Stimulated activated CD8-positive, alpha-beta memory T cell treated with anti-CD3 and anti-CD28 coated beads, Interleukin-4, amount 100 ng/mL, for 1 hour (primary cell): ENCODE measurements around the gene VGF.
"Not testable (repeated sequence)": the region's sequence is repeated elsewhere in the genome, so short reads cannot be mapped to it uniquely, and the experiment has no call there.

ENCODE experiments used
- DNase-seq, 2 donors: peaks; one replicate each; pipeline ENCODE4 v3.0.0-alpha.2; 2020; ENCODE audit warnings: low read depth in 2 of 2, low spot score in 1 of 2

VGF gene

DNA sequence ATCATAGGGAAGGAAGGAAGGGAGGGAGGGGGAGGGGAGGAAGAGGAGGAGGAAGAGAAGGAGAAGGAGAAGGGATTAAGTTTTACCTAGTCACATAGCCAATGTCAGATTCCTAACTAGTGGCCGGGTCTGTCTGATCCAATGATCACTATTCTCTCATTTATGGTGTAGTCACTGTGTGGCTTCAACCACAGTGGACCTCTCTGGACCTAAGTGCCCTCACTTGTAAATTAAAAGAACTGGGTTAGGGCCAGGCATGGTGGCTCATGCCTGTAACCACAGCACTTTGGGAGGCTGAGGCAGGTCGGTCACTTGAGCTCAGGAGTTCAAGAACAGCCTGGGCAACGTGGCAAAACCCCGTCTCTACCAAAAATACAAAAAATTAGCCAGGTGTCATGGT, 45.1 kb downstream of the VGF start:
- DNase-seq = no peak

DNA sequence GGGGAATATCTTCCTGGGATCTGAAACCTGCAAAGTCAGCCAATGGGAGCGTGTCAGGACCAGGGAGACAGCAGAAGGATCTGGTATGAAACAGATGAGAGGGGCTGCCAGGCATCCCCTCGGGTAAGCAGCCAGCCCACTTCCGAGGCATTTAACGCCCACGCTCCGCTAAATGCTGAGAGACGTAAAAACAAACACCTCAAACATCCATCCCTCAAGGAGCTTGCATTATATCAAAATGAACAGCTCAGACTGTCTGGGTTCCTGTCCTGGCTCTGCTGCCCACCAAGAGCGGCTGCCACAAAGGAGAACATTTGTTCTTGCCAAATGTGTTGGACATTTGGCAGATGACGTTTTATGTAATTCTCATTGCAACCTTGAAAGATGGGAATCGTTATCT, 45.5 kb downstream of the VGF start:
- no peak for DNase-seq

GRCh38 chr7:101118856-101119255, 46.5 kb downstream of the VGF start:
- DNase-seq = no peak

DNA sequence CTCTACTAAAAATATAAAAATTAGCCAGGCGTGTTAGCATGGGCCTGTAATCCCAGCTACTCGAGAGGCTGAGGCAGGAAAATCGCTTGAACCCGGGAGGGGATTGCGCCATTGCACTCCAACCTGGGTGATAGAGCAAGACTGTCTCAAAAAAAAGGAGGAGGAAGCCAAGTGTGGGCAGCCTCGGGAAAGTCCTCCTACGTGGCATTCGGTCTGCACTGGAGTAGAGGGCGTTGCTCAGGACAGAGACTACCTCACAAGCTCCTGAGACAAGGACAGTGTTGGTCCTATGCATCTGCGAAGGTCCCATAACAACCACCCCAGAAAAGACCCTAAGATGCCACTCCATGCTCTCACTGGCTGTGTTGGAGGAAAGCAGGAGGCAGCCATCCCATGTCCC, 48.5 kb downstream of the VGF start:
- no peak for DNase-seq

GRCh38 chr7:101115215-101115614, 50.2 kb downstream of the VGF start:
- DNase-seq = no peak

GRCh38 chr7:101114492-101114891, 50.9 kb downstream of the VGF start:
- no peak for DNase-seq

GRCh38 chr7:101113836-101114235, 51.5 kb downstream of the VGF start:
- DNase-seq = no peak

DNA sequence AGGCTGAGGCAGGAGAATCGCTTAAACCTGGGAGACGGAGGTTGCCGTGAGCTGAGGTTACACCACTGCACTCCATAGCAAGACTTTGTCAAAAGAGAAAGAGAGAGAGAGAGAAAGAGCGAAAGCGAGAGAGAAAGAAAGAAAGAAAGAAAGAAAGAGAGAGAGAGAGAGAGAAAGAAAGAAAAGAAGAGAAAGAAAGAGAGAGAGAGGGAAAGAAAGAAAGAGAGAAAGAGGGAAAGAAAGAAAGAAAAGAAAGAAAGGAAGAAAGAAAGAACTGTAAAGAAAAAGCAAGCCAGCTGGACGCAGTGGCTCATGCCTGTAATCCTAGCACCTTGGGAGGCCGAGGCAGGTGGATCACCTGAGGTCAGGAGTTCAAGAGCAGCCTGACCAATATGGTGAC, 52.2 kb downstream of the VGF start:
- DNase-seq = not testable (repeated sequence)
